CD4-positive, alpha-beta T cell treated with Interleukin-6 for 4 hours (primary cell): ENCODE results near the gene BHMT.
"Not testable (repeated sequence)": the region's sequence is repeated elsewhere in the genome, so short reads cannot be mapped to it uniquely, and the experiment has no call there.

Experiments
- DNase-seq: peaks from one replicate; pipeline ENCODE4 v3.0.0-alpha.2; 2020; ENCODE audit warnings: mixed read lengths

The BHMT gene

GRCh38 chr5:79173626-79174025, 62.0 kb downstream of the BHMT start:
- DNase-seq, result no peak

- DNase-seq, result not testable (repeated sequence)
Measured at GRCh38 chr5:79180449-79180848, 68.8 kb downstream of the BHMT start.

- DNase-seq, result no peak
Measured at GRCh38 chr5:79181419-79182022, 69.9 kb downstream of the BHMT start.
